Adrenal gland (tissue), 5 donors: ENCODE data around the gene BMAL1.

Experiments
- CTCF ChIP-seq, 6 experiments: fragments of 450-650 bp in 4 of 6; fragments of 200-600 bp in 2 of 6; sonication (generic) in 1 of 6; IDR thresholded peaks; 1 replicate in 5 of 6; 2 replicates in 1 of 6; pipeline versions ENCODE4 v1.5.1 to v1.8.0; 2016 to 2021; ENCODE audit warnings: antibody characterized with exemption in 6 of 6, mild to moderate bottlenecking in 2 of 6, moderate library complexity in 1 of 6
- POLR2A ChIP-seq, 2 donors: fragments of 450-650 bp; IDR thresholded peaks; one replicate each; pipeline ENCODE4 v1.6.1; 2017; ENCODE audit warnings: antibody characterized with exemption in 2 of 2, mild to moderate bottlenecking in 2 of 2, moderate library complexity in 1 of 2
- donor health status: DM: no; HTN: no; CAD: no.

- TF ChIP-seq CTCF (IDR thresholded peaks at IDR 0.05) (no peak), POLR2A (IDR thresholded peaks at IDR 0.05) (no peak)
These were observed 105.2 kb downstream of the BMAL1 start for GRCh38 chr11:13382751-13383150.
